GM12878 (cell line): Measurements from ENCODE around the gene ABCA13. TPM values are rescaled to one million over a fixed set of nuclear protein-coding genes. Genes with fewer than 3 reads are reported as not detected.
A peak's percentile ranks its signal among the peaks of the same experiment; 100 is the strongest.

Experiments used
- ATAC-seq: fragments of 200-7000 bp; cut with Tn5 transposase; 3 replicates; pipeline ENCODE4 v1.9.1; 2020; ENCODE audit warnings: mild to moderate bottlenecking, moderate library complexity
- BruUV-seq: library from RNA; stranded (reverse); fragments of 400-500 nt; replicated peaks from 2 replicates; lab custom pipeline; 2021; lab: Mats Ljungman, UMichigan
- CTCF ChIA-PET: fragments of 300-600 bp; sonication (Branson Sonifier 250); formaldehyde crosslinking; extraction: SDS; loops from one replicate; lab custom pipeline; 2021; ENCODE audit warnings: inconsistent platforms; lab: Yijun Ruan, JAX
- POLR2A ChIA-PET: fragments of 350-600 bp; formaldehyde crosslinking; extraction: SDS; loops from one replicate; lab custom pipeline; 2021; ENCODE audit warnings: inconsistent platforms; lab: Charles Lee
- RAD21 ChIA-PET: fragments of 300-600 bp; sonication (Branson Sonifier 250); formaldehyde crosslinking; loops from one replicate; lab custom pipeline; 2023; ENCODE audit warnings: antibody characterized with exemption; ENCODE audit not compliant: unreplicated experiment; lab: Charles Lee
- SMC1A ChIA-PET: fragments of 300-600 bp; sonication (Branson Sonifier 250); formaldehyde crosslinking; loops from one replicate; lab custom pipeline; 2023; ENCODE audit not compliant: unreplicated experiment, uncharacterized antibody; lab: Charles Lee
- DNase-seq: peaks from one replicate; pipeline ENCODE4 v3.0.0-alpha.2; 2011; ENCODE audit warnings: low read depth, low spot score
- FAIRE-seq: peaks from 3 replicates; lab custom pipeline; 2011; peaks lifted over from hg19 to GRCh38; lab: Jason Lieb, UNC
- H2AFZ ChIP-seq: 2 replicates; pipeline ENCODE4 v1.6.0; 2011; ENCODE audit warnings: low read depth, low read length, control low read depth; ENCODE audit not compliant: control insufficient read depth
- H3K27ac ChIP-seq: 2 replicates; pipeline ENCODE4 v1.5.1; 2011; ENCODE audit warnings: control low read depth; ENCODE audit not compliant: control insufficient read depth, insufficient read depth
- H3K27me3 ChIP-seq, 2 experiments: replicated peaks in 1 of 2; 2 replicates each; pipeline versions ENCODE4 v1.6.0 to v1.6.1; 2011; ENCODE audit warnings: low read length in 1 of 2; ENCODE audit not compliant: control insufficient read depth in 2 of 2, insufficient read depth in 2 of 2
- H3K36me3 ChIP-seq, 2 experiments: 2 replicates each; pipeline ENCODE4 v1.5.1; 2011; ENCODE audit warnings: low read length in 1 of 2; ENCODE audit not compliant: control insufficient read depth in 2 of 2, insufficient read depth in 2 of 2
- H3K4me1 ChIP-seq: 2 replicates; pipeline ENCODE4 v1.6.1; 2011; ENCODE audit warnings: mild to moderate bottlenecking, low read length, moderate library complexity, mixed read lengths; ENCODE audit not compliant: control insufficient read depth, insufficient read depth
- H3K4me2 ChIP-seq: 2 replicates; pipeline ENCODE4 v1.6.0; 2011; ENCODE audit warnings: control low read depth; ENCODE audit not compliant: control insufficient read depth, insufficient read depth
- H3K4me3 ChIP-seq: fragments of 200-600 bp; sonication (generic); 2 replicates; pipeline ENCODE4 v1.5.1; 2016
- H3K79me2 ChIP-seq: 2 replicates; pipeline ENCODE4 v1.6.0; 2011; ENCODE audit warnings: low read length; ENCODE audit not compliant: control insufficient read depth, insufficient read depth
- H3K9ac ChIP-seq: 2 replicates; pipeline ENCODE4 v1.8.0; 2011; ENCODE audit warnings: low read length, control low read depth, mixed read lengths; ENCODE audit not compliant: control insufficient read depth, insufficient read depth
- H3K9me3 ChIP-seq: replicated peaks from 3 replicates; pipeline ENCODE4 v1.5.1; 2011; ENCODE audit warnings: mild to moderate bottlenecking, low read length; ENCODE audit not compliant: control insufficient read depth, insufficient read depth
- H4K20me1 ChIP-seq: 2 replicates; pipeline ENCODE4 v1.6.0; 2011; ENCODE audit not compliant: control insufficient read depth, insufficient read depth
- BHLHE40 ChIP-seq, 2 experiments: fragments of 450-650 bp in 1 of 2; IDR thresholded peaks; 2 replicates each; pipeline ENCODE4 v1.6.1; 2011 to 2017; ENCODE audit warnings: low read depth in 2 of 2, borderline replicate concordance in 1 of 2, improper control_type of control experiment in 1 of 2, low read length in 1 of 2, mild to moderate bottlenecking in 1 of 2
- ETV6 ChIP-seq, 2 experiments: fragments of 450-650 bp in 1 of 2; IDR thresholded peaks in 1 of 2; conservative IDR thresholded peaks in 1 of 2; 2 replicates each; pipeline ENCODE4 v1.6.1; 2014; ENCODE audit warnings: antibody characterized with exemption in 1 of 2, borderline replicate concordance in 1 of 2, low read depth in 1 of 2, mild to moderate bottlenecking in 1 of 2, moderate library complexity in 1 of 2
- NRF1 ChIP-seq: conservative IDR thresholded peaks from 2 replicates; pipeline ENCODE4 v1.6.1; 2011; ENCODE audit warnings: mild to moderate bottlenecking, low read depth, low read length, improper control_type of control experiment
- PML ChIP-seq: IDR thresholded peaks from 2 replicates; pipeline ENCODE4 v1.6.1; 2012; ENCODE audit warnings: low read length, inconsistent platforms
- POLR2AphosphoS5 ChIP-seq: IDR thresholded peaks from 2 replicates; pipeline ENCODE4 v1.6.1; 2011; ENCODE audit warnings: mild to moderate bottlenecking, low read length, inconsistent platforms
- RELA ChIP-seq: fragments of 450-650 bp; IDR thresholded peaks from 2 replicates; pipeline ENCODE4 v1.8.0; 2014; ENCODE audit warnings: borderline replicate concordance; ENCODE audit not compliant: partially characterized antibody
- SPI1 ChIP-seq: IDR thresholded peaks from 2 replicates; pipeline ENCODE4 v1.6.1; 2011; ENCODE audit warnings: low read depth, mild to moderate bottlenecking, low read length, moderate library complexity, borderline replicate concordance; ENCODE audit not compliant: insufficient read depth
- WRNIP1 ChIP-seq: IDR thresholded peaks from 2 replicates; pipeline ENCODE4 v1.6.1; 2011; ENCODE audit warnings: low read depth, low read length, improper control_type of control experiment, borderline replicate concordance
- ZNF384 ChIP-seq: IDR thresholded peaks from 2 replicates; pipeline ENCODE4 v1.6.1; 2012; ENCODE audit warnings: low read depth, mild to moderate bottlenecking, low read length, improper control_type of control experiment, borderline replicate concordance
- WGBS: methylation state at CpG from one replicate; pipeline ENCODE4 v1.1.6; 2016; ENCODE audit warnings: low lambda C conversion rate; ENCODE audit not compliant: insufficient replicate concordance, insufficient coverage; ENCODE audit errors: missing lambda C conversion rate; 5-methylcytosine and 5-hydroxymethylcytosine counted together
- in situ Hi-C: fragments of 300-500 bp; cut with MboI; formaldehyde crosslinking; loops from 9 replicates; pipeline ENCODE4 v1.14.3; 2018; ENCODE audit warnings: mixed read lengths
- intact Hi-C: fragments of 100-400 bp; cut with micrococcal nuclease; formaldehyde crosslinking; loops from one replicate; pipeline ENCODE4 v1.14.2; 2022; ENCODE audit not compliant: unreplicated experiment
- polyA plus RNA-seq, 11 experiments: library from polyadenylated mRNA; depleted of rRNA in 4 of 11; unstranded in 6 of 11; stranded (reverse) in 5 of 11; fragments of >200 nt; fragmentation: Nextera tagmentation in 4 of 11; fragmentation: Illumina TruSeq in 1 of 11; extraction: Ambion mirVana in 4 of 11; extraction: Trizol in 1 of 11; gene quantifications; 1 replicate in 1 of 11; 2 replicates in 10 of 11; pipeline versions ENCODE4 v1.2.1 to v1.2.3, GENCODE V29; 2011 to 2016; ENCODE audit warnings: inconsistent platforms in 2 of 11, missing spikeins in 2 of 11, low read depth in 1 of 11
- total RNA-seq, 4 experiments: library from RNA; depleted of rRNA in 3 of 4; stranded (reverse); fragments of >200 nt in 3 of 4; fragmentation: Illumina TruSeq in 1 of 4; extraction: Trizol in 1 of 4; gene quantifications; 2 replicates each; pipeline versions ENCODE4 v1.2.1 to v1.2.3, GENCODE V29; 2013 to 2021

Gene ABCA13
- total and polyA plus RNA-seq, 10 of the 15 experiments (the other 5 are each of a cell fraction or from before 2014, with no cell fraction given), result under 0.01 to 0.98 (median 0.04) TPM; not detected in 2

DNA sequence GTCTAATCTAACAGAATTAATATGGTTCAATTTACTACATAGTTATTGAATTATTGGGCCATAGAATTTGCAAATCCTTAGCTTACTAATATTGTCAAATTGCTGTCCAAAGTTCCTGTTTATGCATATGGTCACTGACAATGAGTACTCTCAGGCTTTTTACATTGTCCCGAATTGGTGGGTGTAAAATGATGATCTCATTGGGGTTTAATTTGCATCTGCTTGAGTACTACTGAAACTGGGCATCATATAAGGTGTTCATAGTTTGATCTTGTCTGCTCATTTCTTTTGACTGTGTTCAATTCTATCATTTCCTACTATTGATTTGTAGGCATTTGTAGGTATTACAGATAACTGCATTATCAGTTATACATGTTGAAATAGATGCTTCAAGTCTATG, 12.7 kb downstream of the ABCA13 start:
- ChIA-PET POLR2A (no interaction called here), CTCF (no interaction called here), SMC1A (no interaction called here), RAD21 (no interaction called here)
- Histone ChIP-seq H2AFZ (no peak overlapping the region), H3K9ac (no peak overlapping the region), H4K20me1 (no peaks in the 10 kb centered on the region), H3K4me2 (no peak overlapping the region), H3K4me3 (no peak overlapping the region), H3K4me1 (no peaks in the 10 kb centered on the region), H3K27ac (no peak overlapping the region), H3K27me3 (no peaks in the 10 kb centered on the region), H3K79me2 (no peaks in the 10 kb centered on the region), H3K36me3 (no peaks in the 10 kb centered on the region), H3K9me3 (no peaks in the 10 kb centered on the region)
- DNase-seq, result no peak
- in situ Hi-C loops, result no loop called here
- 0% methylated on average over 1 of the region's 1 CpG for WGBS
- BruUV-seq, result no TSS peak
- TF ChIP-seq NRF1 (no peak), ETV6 (conservative IDR thresholded peaks at IDR 0.05 in 1 of 2, IDR thresholded peaks at IDR 0.05 in 1 of 2; ENCODE audit: borderline replicate concordance in 1 of 2, low read depth in 1 of 2) (no peak), POLR2AphosphoS5 (no peak), ZNF384 (no peak), RELA (no peak), BHLHE40 (IDR thresholded peaks at IDR 0.05; ENCODE audit: borderline replicate concordance in 1 of 2, low read depth in 2 of 2, low read length in 1 of 2) (no peak), SPI1 (no peak), WRNIP1 (no peak), PML (no peak)
- ATAC-seq, result peak; percentile 55
- intact Hi-C loops, result no loop called here
- FAIRE-seq, result no peak
